Activated CD4-positive, alpha-beta T cell treated with anti-CD3 and anti-CD28 coated beads, Interleukin-2, Interleukin-6, amounts not matched to agents 100 ng/mL and 50 ng/mL, durations not matched to agents 16 hours and 8 hours (primary cell): ENCODE data around the gene CLCN1.

ENCODE experiments used
- DNase-seq: peaks from one replicate; pipeline ENCODE4 v3.0.0-alpha.2; 2020

CLCN1 gene

GRCh38 chr7:143399151-143399550 lies 83.2 kb downstream of the CLCN1 start:
- no peak for DNase-seq

GRCh38 chr7:143399642-143400041 lies 83.7 kb downstream of the CLCN1 start:
- DNase-seq: no peak

- DNase-seq: no peak
Measured at GRCh38 chr7:143401265-143401664, 85.4 kb downstream of the CLCN1 start.
